Activated T-helper 9 cell treated with anti-CD3 and anti-CD28 coated beads, Interleukin-2, amount 50 U/mL, for 16 hours (primary cell): ENCODE results near the gene WAPL.
A peak's percentile ranks its signal among the peaks of the same experiment; 100 is the strongest.

ENCODE experiments used
- DNase-seq: peaks from one replicate; pipeline ENCODE4 v3.0.0-alpha.2; 2020; ENCODE audit warnings: low read depth

Gene WAPL

GRCh38 chr10:86523348-86523747 lies 1.8 kb upstream of the WAPL start:
- no peak for DNase-seq

GRCh38 chr10:86522510-86522855 lies 891 bp upstream of the WAPL start:
- DNase-seq = no peak

GRCh38 chr10:86520871-86521677 lies 518 bp downstream of the WAPL start:
- peak; percentile 15 for DNase-seq

- no peak for DNase-seq
Observed at GRCh38 chr10:86518781-86519180, 2.8 kb downstream of the WAPL start.

- DNase-seq = no peak
Observed at GRCh38 chr10:86512137-86512536, 9.5 kb downstream of the WAPL start.

- no peak for DNase-seq
Observed at GRCh38 chr10:86511027-86511865, 10.3 kb downstream of the WAPL start.

- no peak for DNase-seq
Observed at GRCh38 chr10:86509145-86509544, 12.4 kb downstream of the WAPL start.

- no peak for DNase-seq
Observed at GRCh38 chr10:86508217-86508616, 13.4 kb downstream of the WAPL start.

- no peak for DNase-seq
Observed at GRCh38 chr10:86506499-86506898, 15.1 kb downstream of the WAPL start.

GRCh38 chr10:86506062-86506461 lies 15.5 kb downstream of the WAPL start:
- DNase-seq = no peak

GRCh38 chr10:86504510-86504909 lies 17.1 kb downstream of the WAPL start:
- no peak for DNase-seq

GRCh38 chr10:86500846-86501245 lies 20.7 kb downstream of the WAPL start:
- DNase-seq = no peak

GRCh38 chr10:86498598-86498997 lies 23.0 kb downstream of the WAPL start:
- DNase-seq = no peak

- no peak for DNase-seq
Observed at GRCh38 chr10:86497621-86498020, 24.0 kb downstream of the WAPL start.

GRCh38 chr10:86489960-86490612 lies 31.5 kb downstream of the WAPL start:
- DNase-seq = no peak

- DNase-seq = no peak
Observed at GRCh38 chr10:86489071-86489810, 32.4 kb downstream of the WAPL start.

GRCh38 chr10:86486856-86487255 lies 34.7 kb downstream of the WAPL start:
- DNase-seq = no peak

GRCh38 chr10:86483664-86484063 lies 37.9 kb downstream of the WAPL start:
- DNase-seq = no peak

- no peak for DNase-seq
Observed at GRCh38 chr10:86481761-86482160, 39.8 kb downstream of the WAPL start.

GRCh38 chr10:86480571-86480970 lies 41.0 kb downstream of the WAPL start:
- no peak for DNase-seq

- DNase-seq = no peak
Observed at GRCh38 chr10:86472061-86472460, 49.5 kb downstream of the WAPL start.
